GM12878 (cell line): ENCODE data around the gene TCIRG1. TPM values are rescaled to one million over a fixed set of nuclear protein-coding genes. Genes with fewer than 3 reads are reported as not detected.
A peak's percentile ranks its signal among the peaks of the same experiment; 100 is the strongest.

Source experiments
- ASH2L ChIP-seq: fragments of 300-600, 200-600 bp; sonication (generic); IDR thresholded peaks from 2 replicates; pipeline ENCODE4 v1.6.1; 2017; ENCODE audit warnings: low read depth, mild to moderate bottlenecking, borderline replicate concordance
- EED ChIP-seq: sonication (generic); IDR thresholded peaks from 2 replicates; pipeline ENCODE4 v1.6.1; 2016; ENCODE audit warnings: antibody characterized with exemption, low read depth
- ESRRA ChIP-seq: IDR thresholded peaks from 2 replicates; pipeline ENCODE4 v1.6.1; 2012; ENCODE audit warnings: mild to moderate bottlenecking, low read length, improper control_type of control experiment
- GABPA ChIP-seq: IDR thresholded peaks from 2 replicates; pipeline ENCODE4 v1.6.1; 2014; ENCODE audit warnings: antibody characterized with exemption, low read depth, mild to moderate bottlenecking, inconsistent platforms
- IRF4 ChIP-seq: IDR thresholded peaks from 2 replicates; pipeline ENCODE4 v1.6.1; 2011; ENCODE audit warnings: low read depth, low read length
- JUNB ChIP-seq: IDR thresholded peaks from 2 replicates; pipeline ENCODE4 v1.6.1; 2016; ENCODE audit warnings: antibody characterized with exemption, mild to moderate bottlenecking
- KAT2A ChIP-seq: conservative IDR thresholded peaks from 2 replicates; pipeline ENCODE4 v1.6.1; 2011; ENCODE audit warnings: low read depth, low read length; ENCODE audit not compliant: control insufficient read depth
- KLF5 ChIP-seq: fragments of 450-650 bp; IDR thresholded peaks from 2 replicates; pipeline ENCODE4 v1.6.1; 2014; ENCODE audit warnings: mild to moderate bottlenecking; ENCODE audit not compliant: partially characterized antibody
- MXI1 ChIP-seq: fragments of 150-350 bp; IDR thresholded peaks from 2 replicates; pipeline ENCODE4 v1.6.1; 2011; ENCODE audit warnings: low read depth, mild to moderate bottlenecking, inconsistent platforms, low read length, improper control_type of control experiment
- MYC ChIP-seq: IDR thresholded peaks from 2 replicates; pipeline ENCODE4 v1.6.1; 2011; ENCODE audit warnings: mild to moderate bottlenecking, low read length, moderate library complexity, inconsistent platforms; ENCODE audit not compliant: insufficient read depth, insufficient replicate concordance, insufficient read length, severe bottlenecking
- NFIC ChIP-seq: IDR thresholded peaks from 2 replicates; pipeline ENCODE4 v1.6.1; 2012; ENCODE audit warnings: low read depth, mild to moderate bottlenecking, inconsistent platforms, low read length, moderate library complexity
- NFYB ChIP-seq: IDR thresholded peaks from 2 replicates; pipeline ENCODE4 v1.6.1; 2011; ENCODE audit warnings: low read depth, mild to moderate bottlenecking, low read length, improper control_type of control experiment, moderate library complexity; ENCODE audit not compliant: insufficient read depth
- NR2C1 ChIP-seq: fragments of 450-650 bp; IDR thresholded peaks from 2 replicates; pipeline ENCODE4 v1.6.1; 2017; ENCODE audit warnings: antibody characterized with exemption, mild to moderate bottlenecking, moderate library complexity
- NRF1 ChIP-seq: conservative IDR thresholded peaks from 2 replicates; pipeline ENCODE4 v1.6.1; 2011; ENCODE audit warnings: mild to moderate bottlenecking, low read depth, low read length, improper control_type of control experiment
- POLR2A ChIP-seq: IDR thresholded peaks from 2 replicates; pipeline ENCODE4 v1.6.1; 2011; ENCODE audit warnings: low read depth, mild to moderate bottlenecking, low read length
- RFX5 ChIP-seq: IDR thresholded peaks from 2 replicates; pipeline ENCODE4 v1.6.1; 2011; ENCODE audit warnings: low read depth, low read length, improper control_type of control experiment
- SP1 ChIP-seq: IDR thresholded peaks from one replicate; pipeline ENCODE4 v1.6.1; 2011; ENCODE audit warnings: low read depth, low read length
- SUPT20H ChIP-seq: IDR thresholded peaks from 2 replicates; pipeline ENCODE4 v1.6.1; 2011; ENCODE audit warnings: low read depth, mild to moderate bottlenecking, low read length, moderate library complexity, borderline replicate concordance; ENCODE audit not compliant: control insufficient read depth
- TARDBP ChIP-seq: IDR thresholded peaks from 2 replicates; pipeline ENCODE4 v1.6.1; 2016; ENCODE audit warnings: borderline replicate concordance
- YY1 ChIP-seq: IDR thresholded peaks from 2 replicates; pipeline ENCODE4 v1.6.1; 2011; ENCODE audit warnings: low read depth, mild to moderate bottlenecking, low read length
- ZNF24 ChIP-seq: fragments of 450-650 bp; IDR thresholded peaks from 2 replicates; pipeline ENCODE4 v1.6.1; 2017; ENCODE audit warnings: antibody characterized with exemption, mild to moderate bottlenecking
- ZSCAN29 ChIP-seq: fragments of 450-650 bp; IDR thresholded peaks from 2 replicates; pipeline ENCODE4 v1.6.1; 2017; ENCODE audit warnings: mild to moderate bottlenecking, moderate library complexity
- ZZZ3 ChIP-seq: IDR thresholded peaks from 2 replicates; pipeline ENCODE4 v1.6.1; 2011; ENCODE audit warnings: low read depth; ENCODE audit not compliant: control insufficient read depth, insufficient read length
- polyA plus RNA-seq, 11 experiments: library from polyadenylated mRNA; depleted of rRNA in 4 of 11; unstranded in 6 of 11; stranded (reverse) in 5 of 11; fragments of >200 nt; fragmentation: Nextera tagmentation in 4 of 11; fragmentation: Illumina TruSeq in 1 of 11; extraction: Ambion mirVana in 4 of 11; extraction: Trizol in 1 of 11; gene quantifications; 1 replicate in 1 of 11; 2 replicates in 10 of 11; pipeline versions ENCODE4 v1.2.1 to v1.2.3, GENCODE V29; 2011 to 2016; ENCODE audit warnings: inconsistent platforms in 2 of 11, missing spikeins in 2 of 11, low read depth in 1 of 11
- total RNA-seq, 4 experiments: library from RNA; depleted of rRNA in 3 of 4; stranded (reverse); fragments of >200 nt in 3 of 4; fragmentation: Illumina TruSeq in 1 of 4; extraction: Trizol in 1 of 4; gene quantifications; 2 replicates each; pipeline versions ENCODE4 v1.2.1 to v1.2.3, GENCODE V29; 2013 to 2021
- TF ChIP-seq, protein P1 (sequence below): fragments of 450-650 bp; IDR thresholded peaks from 2 replicates; pipeline ENCODE4 v1.6.1; 2018; ENCODE audit warnings: borderline replicate concordance, mild to moderate bottlenecking; ENCODE audit not compliant: partially characterized antibody
- TF ChIP-seq, protein P2 (sequence below): fragments of 450-650 bp; IDR thresholded peaks from 2 replicates; pipeline ENCODE4 v1.6.1; 2017; ENCODE audit warnings: mild to moderate bottlenecking
- TF ChIP-seq, protein P3 (sequence below): IDR thresholded peaks from 2 replicates; pipeline ENCODE4 v1.6.1; 2012; ENCODE audit warnings: low read depth, low read length, improper control_type of control experiment
- TF ChIP-seq, protein P4 (sequence below): IDR thresholded peaks from 2 replicates; pipeline ENCODE4 v1.6.1; 2011; ENCODE audit warnings: low read depth, low read length, improper control_type of control experiment, borderline replicate concordance

TCIRG1 gene
- total and polyA plus RNA-seq, 10 of the 15 experiments (the other 5 are each of a cell fraction or from before 2014, with no cell fraction given) = 0.76 to 218 (median 87.4) TPM

DNA sequence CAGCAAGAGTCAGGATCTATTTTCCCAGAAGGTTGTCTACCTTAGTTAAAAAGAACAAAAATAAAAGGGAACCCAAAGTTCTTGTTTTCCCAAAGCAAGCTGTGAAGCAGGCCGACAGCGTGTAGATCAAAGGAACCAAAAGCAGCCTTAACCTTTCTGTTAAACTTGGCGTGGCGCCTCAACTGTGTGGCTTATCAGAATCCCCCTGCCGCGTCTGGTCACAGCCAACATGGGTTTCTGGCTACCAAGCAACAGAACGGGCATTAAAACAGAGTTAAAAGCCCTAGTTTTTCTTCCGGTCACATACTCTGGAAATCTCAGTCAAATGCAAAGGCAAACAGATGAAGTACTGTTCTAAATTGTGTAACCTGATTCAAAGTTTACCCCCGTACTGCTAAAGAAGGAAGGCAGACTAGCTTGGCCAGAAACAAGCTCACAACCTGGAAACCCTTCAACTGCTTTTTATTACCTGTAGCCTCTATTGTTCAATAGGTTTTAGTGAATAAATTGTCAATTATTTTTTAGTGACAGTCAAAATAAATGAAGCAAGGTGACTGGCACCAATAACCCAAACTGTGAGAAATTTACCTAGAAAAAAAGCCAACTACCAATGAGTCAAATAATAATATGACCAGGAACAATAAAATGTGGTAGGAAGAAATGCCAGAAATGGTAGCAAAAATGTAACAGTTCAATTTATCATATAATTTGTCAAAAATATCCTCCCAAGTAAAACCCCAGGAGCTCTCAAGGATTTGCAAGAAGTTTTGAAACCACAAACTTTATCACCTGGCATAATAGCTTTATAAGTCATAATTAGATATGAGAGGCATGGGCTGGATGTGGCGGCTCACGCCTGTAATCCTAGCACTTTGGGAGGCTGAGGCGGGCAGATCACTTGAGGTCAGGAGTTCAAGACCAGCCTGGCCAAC is 60.9 kb downstream of the TCIRG1 start (continued):
- TF ChIP-seq, protein P1, sequence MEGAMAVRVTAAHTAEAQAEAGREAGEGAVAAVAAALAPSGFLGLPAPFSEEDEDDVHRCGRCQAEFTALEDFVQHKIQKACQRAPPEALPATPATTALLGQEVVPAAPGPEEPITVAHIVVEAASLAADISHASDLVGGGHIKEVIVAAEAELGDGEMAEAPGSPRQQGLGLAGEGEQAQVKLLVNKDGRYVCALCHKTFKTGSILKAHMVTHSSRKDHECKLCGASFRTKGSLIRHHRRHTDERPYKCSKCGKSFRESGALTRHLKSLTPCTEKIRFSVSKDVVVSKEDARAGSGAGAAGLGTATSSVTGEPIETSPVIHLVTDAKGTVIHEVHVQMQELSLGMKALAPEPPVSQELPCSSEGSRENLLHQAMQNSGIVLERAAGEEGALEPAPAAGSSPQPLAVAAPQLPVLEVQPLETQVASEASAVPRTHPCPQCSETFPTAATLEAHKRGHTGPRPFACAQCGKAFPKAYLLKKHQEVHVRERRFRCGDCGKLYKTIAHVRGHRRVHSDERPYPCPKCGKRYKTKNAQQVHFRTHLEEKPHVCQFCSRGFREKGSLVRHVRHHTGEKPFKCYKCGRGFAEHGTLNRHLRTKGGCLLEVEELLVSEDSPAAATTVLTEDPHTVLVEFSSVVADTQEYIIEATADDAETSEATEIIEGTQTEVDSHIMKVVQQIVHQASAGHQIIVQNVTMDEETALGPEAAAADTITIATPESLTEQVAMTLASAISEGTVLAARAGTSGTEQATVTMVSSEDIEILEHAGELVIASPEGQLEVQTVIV = no peak
- no peak for TF ChIP-seq NR2C1
- no peak for TF ChIP-seq SUPT20H
- no peak for TF ChIP-seq KLF5
- no peak for TF ChIP-seq ZNF24
- no peak for TF ChIP-seq ZSCAN29
- TF ChIP-seq JUNB = no peak
- TF ChIP-seq EED = no peak
- no peak for TF ChIP-seq KAT2A
- TF ChIP-seq SP1 = no peak
- no peak for TF ChIP-seq NFYB
- TF ChIP-seq, protein P2, sequence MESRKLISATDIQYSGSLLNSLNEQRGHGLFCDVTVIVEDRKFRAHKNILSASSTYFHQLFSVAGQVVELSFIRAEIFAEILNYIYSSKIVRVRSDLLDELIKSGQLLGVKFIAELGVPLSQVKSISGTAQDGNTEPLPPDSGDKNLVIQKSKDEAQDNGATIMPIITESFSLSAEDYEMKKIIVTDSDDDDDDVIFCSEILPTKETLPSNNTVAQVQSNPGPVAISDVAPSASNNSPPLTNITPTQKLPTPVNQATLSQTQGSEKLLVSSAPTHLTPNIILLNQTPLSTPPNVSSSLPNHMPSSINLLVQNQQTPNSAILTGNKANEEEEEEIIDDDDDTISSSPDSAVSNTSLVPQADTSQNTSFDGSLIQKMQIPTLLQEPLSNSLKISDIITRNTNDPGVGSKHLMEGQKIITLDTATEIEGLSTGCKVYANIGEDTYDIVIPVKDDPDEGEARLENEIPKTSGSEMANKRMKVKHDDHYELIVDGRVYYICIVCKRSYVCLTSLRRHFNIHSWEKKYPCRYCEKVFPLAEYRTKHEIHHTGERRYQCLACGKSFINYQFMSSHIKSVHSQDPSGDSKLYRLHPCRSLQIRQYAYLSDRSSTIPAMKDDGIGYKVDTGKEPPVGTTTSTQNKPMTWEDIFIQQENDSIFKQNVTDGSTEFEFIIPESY = no peak
- no peak for TF ChIP-seq NFIC
- no peak for TF ChIP-seq RFX5
- TF ChIP-seq YY1 = 0 out of 2 replicates have a peak, but pooled peaks have one; percentile 28
- no peak for TF ChIP-seq TARDBP
- TF ChIP-seq MYC = no peak
- TF ChIP-seq GABPA = no peak
- no peak for TF ChIP-seq ZZZ3
- TF ChIP-seq ASH2L = no peak
- TF ChIP-seq NRF1 = no peak
- TF ChIP-seq, protein P3, sequence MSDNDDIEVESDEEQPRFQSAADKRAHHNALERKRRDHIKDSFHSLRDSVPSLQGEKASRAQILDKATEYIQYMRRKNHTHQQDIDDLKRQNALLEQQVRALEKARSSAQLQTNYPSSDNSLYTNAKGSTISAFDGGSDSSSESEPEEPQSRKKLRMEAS = no peak
- no peak for TF ChIP-seq POLR2A
- peak; percentile 60; the same call in 1 of the 2 replicates for TF ChIP-seq MXI1
- no peak for TF ChIP-seq IRF4
- TF ChIP-seq, protein P4, sequence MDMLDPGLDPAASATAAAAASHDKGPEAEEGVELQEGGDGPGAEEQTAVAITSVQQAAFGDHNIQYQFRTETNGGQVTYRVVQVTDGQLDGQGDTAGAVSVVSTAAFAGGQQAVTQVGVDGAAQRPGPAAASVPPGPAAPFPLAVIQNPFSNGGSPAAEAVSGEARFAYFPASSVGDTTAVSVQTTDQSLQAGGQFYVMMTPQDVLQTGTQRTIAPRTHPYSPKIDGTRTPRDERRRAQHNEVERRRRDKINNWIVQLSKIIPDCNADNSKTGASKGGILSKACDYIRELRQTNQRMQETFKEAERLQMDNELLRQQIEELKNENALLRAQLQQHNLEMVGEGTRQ = no peak
- no peak; the same call in 1 of the 2 replicates for TF ChIP-seq ESRRA
